Thyroid gland (tissue), 4 donors: ENCODE data around the gene C10orf95. TPM values are rescaled to one million over a fixed set of nuclear protein-coding genes. Genes with fewer than 3 reads are reported as not detected.
A peak's percentile ranks its signal among the peaks of the same experiment; 100 is the strongest.

ENCODE experiments used
- DNase-seq, 2 donors: peaks; one replicate each; pipeline ENCODE4 v3.0.0-alpha.2; 2019
- H3K27ac ChIP-seq, 3 donors: fragments of 200-600 bp; sonication (generic); 1 replicate in 2 of 3; 2 replicates in 1 of 3; pipeline ENCODE4 v1.5.1; 2016 to 2019; ENCODE audit warnings: mild to moderate bottlenecking in 1 of 3, moderate library complexity in 1 of 3
- H3K27me3 ChIP-seq: fragments of 200-600 bp; sonication (generic); one replicate; pipeline ENCODE4 v1.5.1; 2019
- H3K36me3 ChIP-seq, 2 donors: fragments of 200-600 bp; sonication (generic); one replicate each; pipeline ENCODE4 v1.5.1; 2016 to 2019
- H3K4me1 ChIP-seq, 2 donors: fragments of 200-600 bp; sonication (generic); one replicate each; pipeline ENCODE4 v1.5.1; 2017 to 2019
- H3K4me3 ChIP-seq, 3 donors: fragments of 200-600 bp; sonication (generic); replicated peaks in 1 of 3; 1 replicate in 2 of 3; 2 replicates in 1 of 3; pipeline ENCODE4 v1.5.1; 2016; ENCODE audit warnings: mild to moderate bottlenecking in 1 of 3
- H3K9me3 ChIP-seq: fragments of 200-600 bp; sonication (generic); one replicate; pipeline ENCODE4 v1.5.1; 2017
- POLR2A ChIP-seq, 2 donors: fragments of 450-650 bp; IDR thresholded peaks; one replicate each; pipeline ENCODE4 v1.6.1; 2017; ENCODE audit warnings: antibody characterized with exemption in 2 of 2, mild to moderate bottlenecking in 2 of 2, moderate library complexity in 1 of 2
- WGBS, 2 donors: methylation state at CpG; one replicate each; pipeline ENCODE4 v1.1.5; 2017; 5-methylcytosine and 5-hydroxymethylcytosine counted together
- intact Hi-C: fragments of 100-400 bp; cut with DNase I; formaldehyde crosslinking; loops from one replicate; pipeline ENCODE4 v1.15.1; 2023
- total RNA-seq, 4 donors: library from RNA; depleted of rRNA; stranded (reverse); fragments of >200 nt; gene quantifications; one replicate each; pipeline ENCODE4 v1.2.3, GENCODE V29; 2016
- TF ChIP-seq, protein P1 (sequence below), 6 experiments: fragments of 200-600 bp in 3 of 6; fragments of 450-650 bp in 3 of 6; sonication (generic) in 3 of 6; IDR thresholded peaks; one replicate each; pipeline ENCODE4 v1.5.1; 2016 to 2019; ENCODE audit warnings: antibody characterized with exemption in 6 of 6, mild to moderate bottlenecking in 2 of 6, inconsistent platforms in 1 of 6, moderate library complexity in 1 of 6

C10orf95 gene
- total RNA-seq, 4 donors from 2014 or later, result 1.1 to 2.9 (median 1.8) TPM

- Histone ChIP-seq H3K9me3 (no peaks in the 10 kb centered on the region), H3K27ac (peak overlapping the region in 1 of 3 donors; percentile 31), H3K4me1 (peaks cover 7 to 15% of the 10 kb centered on the region in 2 donors), H3K27me3 (no peaks in the 10 kb centered on the region), H3K36me3 (no peaks in the 10 kb centered on the region), H3K4me3 (no peak overlapping the region)
- 15 to 24% methylated on average over 10 to 13 of the region's 14 CpGs for WGBS, 2 donors
- no peak for DNase-seq
- intact Hi-C loops, result no loop called here
- no peak for TF ChIP-seq POLR2A (IDR thresholded peaks at IDR 0.05)
- TF ChIP-seq, protein P1, sequence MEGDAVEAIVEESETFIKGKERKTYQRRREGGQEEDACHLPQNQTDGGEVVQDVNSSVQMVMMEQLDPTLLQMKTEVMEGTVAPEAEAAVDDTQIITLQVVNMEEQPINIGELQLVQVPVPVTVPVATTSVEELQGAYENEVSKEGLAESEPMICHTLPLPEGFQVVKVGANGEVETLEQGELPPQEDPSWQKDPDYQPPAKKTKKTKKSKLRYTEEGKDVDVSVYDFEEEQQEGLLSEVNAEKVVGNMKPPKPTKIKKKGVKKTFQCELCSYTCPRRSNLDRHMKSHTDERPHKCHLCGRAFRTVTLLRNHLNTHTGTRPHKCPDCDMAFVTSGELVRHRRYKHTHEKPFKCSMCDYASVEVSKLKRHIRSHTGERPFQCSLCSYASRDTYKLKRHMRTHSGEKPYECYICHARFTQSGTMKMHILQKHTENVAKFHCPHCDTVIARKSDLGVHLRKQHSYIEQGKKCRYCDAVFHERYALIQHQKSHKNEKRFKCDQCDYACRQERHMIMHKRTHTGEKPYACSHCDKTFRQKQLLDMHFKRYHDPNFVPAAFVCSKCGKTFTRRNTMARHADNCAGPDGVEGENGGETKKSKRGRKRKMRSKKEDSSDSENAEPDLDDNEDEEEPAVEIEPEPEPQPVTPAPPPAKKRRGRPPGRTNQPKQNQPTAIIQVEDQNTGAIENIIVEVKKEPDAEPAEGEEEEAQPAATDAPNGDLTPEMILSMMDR (IDR thresholded peaks at IDR 0.05), result no peak
These were observed 15.7 kb downstream of the C10orf95 start for GRCh38 chr10:102435529-102436233.

GRCh38 chr10:102435133-102435497, 16.2 kb downstream of the C10orf95 start:
- peaks cover 7 to 15% of the 10 kb centered on the region in 2 donors for H3K4me1 ChIP-seq
- no peak overlapping the region for H3K4me3 ChIP-seq
- H3K27me3 ChIP-seq, result no peaks in the 10 kb centered on the region
- H3K36me3 ChIP-seq, result no peaks in the 10 kb centered on the region
- WGBS, 2 donors, result 52 to 67% methylated on average over 5 of the region's 5 CpGs
- TF ChIP-seq, protein P1 (IDR thresholded peaks at IDR 0.05), result no peak
- no peak for TF ChIP-seq POLR2A (IDR thresholded peaks at IDR 0.05)
- H3K9me3 ChIP-seq, result no peaks in the 10 kb centered on the region
- intact Hi-C loops, result no loop called here
- DNase-seq, result no peak
- H3K27ac ChIP-seq, result peak overlapping the region in 1 of 3 donors; percentile 31

GRCh38 chr10:102434394-102435132, 16.8 kb downstream of the C10orf95 start:
- Histone ChIP-seq H3K4me1 (peaks cover 7 to 15% of the 10 kb centered on the region in 2 donors), H3K27me3 (no peaks in the 10 kb centered on the region), H3K27ac (no peak overlapping the region), H3K9me3 (no peaks in the 10 kb centered on the region), H3K36me3 (no peaks in the 10 kb centered on the region), H3K4me3 (no peak overlapping the region)
- DNase-seq, result no peak
- 35 to 41% methylated on average over 9 of the region's 9 CpGs for WGBS, 2 donors
- TF ChIP-seq, protein P1 (IDR thresholded peaks at IDR 0.05), result no peak
- TF ChIP-seq POLR2A (IDR thresholded peaks at IDR 0.05), result no peak
- intact Hi-C loops, result no loop called here

- Histone ChIP-seq H3K27me3 (no peaks in the 10 kb centered on the region), H3K4me3 (no peak overlapping the region), H3K9me3 (no peaks in the 10 kb centered on the region), H3K27ac (no peak overlapping the region), H3K4me1 (peaks cover 7 to 15% of the 10 kb centered on the region in 2 donors), H3K36me3 (no peaks in the 10 kb centered on the region)
- WGBS, 2 donors, result 71 to 80% methylated on average over 3 to 5 of the region's 5 CpGs
- TF ChIP-seq, protein P1 (IDR thresholded peaks at IDR 0.05), result no peak
- no peak for TF ChIP-seq POLR2A (IDR thresholded peaks at IDR 0.05)
- DNase-seq, result no peak
- intact Hi-C loops, result no loop called here
These were observed 17.7 kb downstream of the C10orf95 start for GRCh38 chr10:102433619-102434046.
